PC-3 (cell line): Measurements from ENCODE around the gene CD22.

Source experiments
- CTCF ChIP-seq: fragments of 300-600 bp; sonication (generic); conservative IDR thresholded peaks from 2 replicates; pipeline ENCODE4 v1.5.1; 2017; ENCODE audit warnings: antibody characterized with exemption, low read depth, mild to moderate bottlenecking, low read length
- EZH2 ChIP-seq: fragments of 300-600 bp; sonication (generic); IDR thresholded peaks from one replicate; pipeline ENCODE4 v1.6.1; 2017; ENCODE audit warnings: antibody characterized with exemption, mild to moderate bottlenecking, low read length; ENCODE audit not compliant: unreplicated experiment
- EZH2phosphoT487 ChIP-seq: fragments of 300-600 bp; sonication (generic); IDR thresholded peaks from 2 replicates; pipeline ENCODE4 v1.6.1; 2018; ENCODE audit warnings: mild to moderate bottlenecking, antibody characterized with exemption, low read length, borderline replicate concordance

DNA sequence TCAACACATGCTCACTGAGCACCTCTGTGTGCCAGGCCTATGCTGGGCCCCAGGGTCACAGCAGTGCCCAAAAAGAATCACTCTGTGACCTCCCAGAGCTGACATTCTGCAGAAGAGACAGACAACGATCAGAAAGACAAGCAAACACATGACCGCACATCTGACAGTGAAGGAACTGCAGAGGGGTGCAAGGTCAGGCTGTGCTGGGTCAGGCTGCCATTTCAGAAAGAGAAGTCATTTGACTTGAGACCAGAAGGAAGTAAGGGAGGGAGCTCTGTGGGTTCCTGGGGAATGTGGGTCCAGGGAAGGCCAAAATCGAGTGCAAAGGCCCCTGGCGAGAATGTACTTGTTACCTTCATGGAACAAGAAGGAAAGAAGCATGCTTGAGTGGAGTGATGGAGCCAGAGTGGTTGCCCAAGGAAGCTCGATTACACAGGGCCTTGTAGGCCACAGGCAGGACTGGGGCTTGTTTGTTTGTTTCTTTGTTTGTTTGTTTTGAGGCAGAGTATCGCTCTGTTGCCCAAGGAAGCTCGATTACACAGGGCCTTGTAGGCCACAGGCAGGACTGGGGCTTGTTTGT lies 11.4 kb upstream of the CD22 start:
- TF ChIP-seq CTCF (no peak), EZH2 (no peak), EZH2phosphoT487 (no peak)
